Neural cell (in vitro differentiated cells): Measurements from ENCODE around the gene NHSL1. TPM values are rescaled to one million over a fixed set of nuclear protein-coding genes. Genes with fewer than 3 reads are reported as not detected.

ENCODE experiments used
- H2AFZ ChIP-seq: fragments of 200-600, 300-800 bp; sonication (generic), shearing (Covaris generic); 2 replicates; pipeline ENCODE4 v1.6.0; 2014; ENCODE audit warnings: low read depth, mild to moderate bottlenecking, antibody characterized with exemption, low read length, moderate library complexity
- H3F3A ChIP-seq: fragments of 200-600 bp; shearing (Covaris generic); 2 replicates; pipeline ENCODE4 v1.6.1; 2016; ENCODE audit warnings: mild to moderate bottlenecking, moderate library complexity, mixed read lengths, antibody characterized with exemption, low read length; ENCODE audit not compliant: insufficient read depth, poor library complexity, severe bottlenecking
- H3K27ac ChIP-seq: fragments of 200-600, 300-800 bp; sonication (generic), shearing (Covaris generic); 2 replicates; pipeline ENCODE4 v1.5.1; 2014; ENCODE audit warnings: mild to moderate bottlenecking, low read length, moderate library complexity
- H3K27me3 ChIP-seq: fragments of 300-800, 200-600 bp; sonication (generic), shearing (Covaris generic); 2 replicates; pipeline ENCODE4 v1.6.0; 2014; ENCODE audit warnings: mild to moderate bottlenecking, low read depth, low read length, moderate library complexity; ENCODE audit not compliant: insufficient read depth
- H3K36me3 ChIP-seq: fragments of 300-800, 200-600 bp; sonication (generic), shearing (Covaris generic); 2 replicates; pipeline ENCODE4 v1.5.1; 2014; ENCODE audit warnings: mild to moderate bottlenecking, antibody characterized with exemption, low read length, moderate library complexity; ENCODE audit not compliant: insufficient read depth
- H3K4me2 ChIP-seq: fragments of 300-800, 200-600 bp; sonication (generic), shearing (Covaris generic); 2 replicates; pipeline ENCODE4 v1.6.0; 2014; ENCODE audit warnings: mild to moderate bottlenecking, low read length
- H3K4me3 ChIP-seq: fragments of 300-800, 200-600 bp; sonication (generic), shearing (Covaris generic); 2 replicates; pipeline ENCODE4 v1.5.1; 2014; ENCODE audit warnings: mild to moderate bottlenecking, low read length, moderate library complexity
- H3K79me2 ChIP-seq: fragments of 200-600 bp; shearing (Covaris generic); replicated peaks from 2 replicates; pipeline ENCODE4 v1.6.0; 2014; ENCODE audit warnings: mild to moderate bottlenecking, low read length, moderate library complexity; ENCODE audit not compliant: insufficient read depth
- H3K9ac ChIP-seq: fragments of 300-800, 200-600 bp; sonication (generic), shearing (Covaris generic); 2 replicates; pipeline ENCODE4 v1.6.1; 2016; ENCODE audit warnings: mild to moderate bottlenecking, low read length, mixed read lengths
- H3K9me2 ChIP-seq: fragments of 200-600 bp; shearing (Covaris generic); 2 replicates; pipeline ENCODE4 v1.6.1; 2016; ENCODE audit warnings: mild to moderate bottlenecking, low read length, mixed read lengths; ENCODE audit not compliant: insufficient read depth
- H3K9me3 ChIP-seq: fragments of 200-600, 300-800 bp; sonication (generic), shearing (Covaris generic); 2 replicates; pipeline ENCODE4 v1.6.1; 2016; ENCODE audit warnings: mild to moderate bottlenecking, mixed run types, low read length, moderate library complexity, mixed read lengths
- H4K20me1 ChIP-seq: fragments of 200-600 bp; shearing (Covaris generic); 2 replicates; pipeline ENCODE4 v1.6.1; 2016; ENCODE audit warnings: mild to moderate bottlenecking, mixed run types; ENCODE audit not compliant: insufficient read depth
- CTCF ChIP-seq: fragments of 450-650 bp; IDR thresholded peaks from 2 replicates; pipeline ENCODE4 v1.5.1; 2014; ENCODE audit warnings: antibody characterized with exemption, mild to moderate bottlenecking, moderate library complexity; ENCODE audit not compliant: poor library complexity, severe bottlenecking
- EP300 ChIP-seq: fragments of 450-650 bp; conservative IDR thresholded peaks from 2 replicates; pipeline ENCODE4 v1.6.1; 2014; ENCODE audit warnings: antibody characterized with exemption, mild to moderate bottlenecking, moderate library complexity; ENCODE audit not compliant: poor library complexity, severe bottlenecking
- EZH2 ChIP-seq: fragments of 200-600, 300-800 bp; shearing (Covaris generic), sonication (generic); IDR thresholded peaks from 2 replicates; pipeline ENCODE4 v1.6.1; 2014; ENCODE audit warnings: antibody characterized with exemption, low read length, borderline replicate concordance, mild to moderate bottlenecking; ENCODE audit not compliant: insufficient read depth, poor library complexity, severe bottlenecking
- MXI1 ChIP-seq: fragments of 450-650 bp; conservative IDR thresholded peaks from 2 replicates; pipeline ENCODE4 v1.6.1; 2014; ENCODE audit warnings: antibody characterized with exemption, mild to moderate bottlenecking; ENCODE audit not compliant: poor library complexity, severe bottlenecking
- POLR2AphosphoS5 ChIP-seq: IDR thresholded peaks from 2 replicates; pipeline ENCODE4 v1.6.1; 2012
- RAD21 ChIP-seq: fragments of 450-650 bp; conservative IDR thresholded peaks from 2 replicates; pipeline ENCODE4 v1.6.1; 2014; ENCODE audit warnings: antibody characterized with exemption, mild to moderate bottlenecking, moderate library complexity
- REST ChIP-seq: IDR thresholded peaks from 2 replicates; pipeline ENCODE4 v1.6.1; 2012; ENCODE audit warnings: borderline replicate concordance
- SMC3 ChIP-seq: fragments of 450-650 bp; conservative IDR thresholded peaks from 2 replicates; pipeline ENCODE4 v1.6.1; 2014; ENCODE audit warnings: antibody characterized with exemption, mild to moderate bottlenecking, moderate library complexity; ENCODE audit not compliant: poor library complexity
- TAF1 ChIP-seq: IDR thresholded peaks from 2 replicates; pipeline ENCODE4 v1.6.1; 2012; ENCODE audit warnings: low read depth
- polyA plus RNA-seq: library from polyadenylated mRNA; depleted of rRNA; stranded (reverse); fragments of >200 nt; gene quantifications from 2 replicates; pipeline ENCODE4 v1.2.3, GENCODE V29; 2014

Gene NHSL1
- polyA plus RNA-seq, 1 donor from 2014 or later = 2.4 TPM

GRCh38 chr6:138397128-138398122 lies 101.9 kb downstream of the NHSL1 start:
- Histone ChIP-seq H3F3A (no peaks in the 10 kb centered on the region), H3K36me3 (no peaks in the 10 kb centered on the region), H3K4me2 (no peak overlapping the region), H3K27me3 (no peaks in the 10 kb centered on the region), H3K4me3 (no peak overlapping the region), H3K9me3 (no peaks in the 10 kb centered on the region), H2AFZ (no peak overlapping the region), H3K9ac (no peak overlapping the region), H4K20me1 (no peaks in the 10 kb centered on the region), H3K79me2 (no peaks in the 10 kb centered on the region), H3K9me2 (no peaks in the 10 kb centered on the region), H3K27ac (no peak overlapping the region)
- TF ChIP-seq POLR2AphosphoS5 = no peak
- no peak for TF ChIP-seq RAD21
- no peak for TF ChIP-seq EP300
- TF ChIP-seq MXI1 = no peak
- no peak for TF ChIP-seq SMC3
- no peak for TF ChIP-seq REST
- no peak for TF ChIP-seq EZH2
- TF ChIP-seq CTCF = no peak
- TF ChIP-seq TAF1 = no peak

GRCh38 chr6:138396709-138397108 lies 102.6 kb downstream of the NHSL1 start:
- Histone ChIP-seq H3F3A (no peaks in the 10 kb centered on the region), H3K27ac (no peak overlapping the region), H3K9me3 (no peaks in the 10 kb centered on the region), H3K27me3 (no peaks in the 10 kb centered on the region), H3K36me3 (no peaks in the 10 kb centered on the region), H3K9me2 (no peaks in the 10 kb centered on the region), H3K79me2 (no peaks in the 10 kb centered on the region), H2AFZ (no peak overlapping the region), H4K20me1 (no peaks in the 10 kb centered on the region), H3K9ac (no peak overlapping the region), H3K4me3 (no peak overlapping the region), H3K4me2 (no peak overlapping the region)
- TF ChIP-seq REST (no peak), TAF1 (no peak), POLR2AphosphoS5 (no peak), SMC3 (no peak)
